OCI-LY3 (cell line): ENCODE data around the gene DRICH1.

Experiments
- CTCF ChIP-seq: fragments of 200-600, 300-600 bp; sonication (generic); IDR thresholded peaks from 2 replicates; pipeline ENCODE4 v1.5.1; 2014; ENCODE audit warnings: antibody characterized with exemption, low read length, low read depth
- EZH2phosphoT487 ChIP-seq: fragments of 200-600 bp; shearing (Covaris generic); IDR thresholded peaks from 2 replicates; pipeline ENCODE4 v1.6.1; 2018; ENCODE audit warnings: antibody characterized with exemption, mixed run types, low read depth

DNA sequence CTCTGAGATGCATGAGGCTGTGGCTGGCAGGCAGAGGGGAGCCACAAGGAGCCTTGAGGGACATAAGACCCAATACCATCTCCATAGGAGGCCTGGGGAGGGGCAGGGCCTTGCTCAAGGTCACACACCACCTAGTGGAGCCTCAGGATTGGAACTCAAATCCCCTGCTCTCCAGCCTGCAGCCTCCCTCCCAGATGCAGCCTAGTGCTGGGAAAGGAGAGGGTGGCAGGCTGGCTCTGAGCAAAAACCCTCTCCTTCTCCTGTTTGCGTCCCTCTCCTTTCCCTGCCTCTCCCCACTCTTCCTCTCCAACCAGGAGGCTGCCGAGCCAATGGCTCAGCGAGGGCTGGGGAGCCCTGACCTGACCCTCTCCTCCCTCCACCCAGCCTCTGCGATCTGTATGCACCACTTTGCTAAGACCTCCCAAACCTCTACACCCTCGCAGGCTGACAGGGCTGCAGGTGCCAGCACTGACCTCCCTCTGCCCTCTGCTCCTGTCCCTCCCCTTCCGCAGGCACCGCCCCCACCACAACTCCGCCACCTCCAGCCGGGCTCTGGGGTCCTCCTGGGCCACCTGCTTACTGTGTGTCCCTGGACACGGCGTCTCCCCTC is 66.7 kb downstream of the DRICH1 start:
- no peak for TF ChIP-seq CTCF
- TF ChIP-seq EZH2phosphoT487: no peak
